Measurements from ENCODE around the gene ANKS6.

ANKS6 gene

DNA sequence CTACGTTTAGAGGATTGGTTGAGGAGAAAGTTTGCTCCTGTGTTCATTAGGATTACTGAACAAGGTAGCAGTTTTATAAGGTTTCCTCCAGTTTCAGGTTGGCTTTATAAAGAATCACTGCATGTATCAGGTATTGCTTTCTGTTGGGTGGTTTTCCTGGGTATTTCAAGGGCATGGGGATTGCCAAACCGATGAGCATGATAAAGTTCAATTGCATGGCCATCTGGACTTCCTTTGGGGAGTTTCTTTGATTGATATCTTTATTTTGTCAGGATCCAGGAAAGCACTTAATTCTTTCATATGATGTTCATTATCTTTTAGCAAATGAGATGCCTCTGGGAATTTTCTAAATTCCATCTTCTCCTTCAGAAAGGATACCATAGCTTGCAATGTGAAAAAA is 77.3 kb downstream of the ANKS6 start:
- TF ChIP-seq, protein P1, sequence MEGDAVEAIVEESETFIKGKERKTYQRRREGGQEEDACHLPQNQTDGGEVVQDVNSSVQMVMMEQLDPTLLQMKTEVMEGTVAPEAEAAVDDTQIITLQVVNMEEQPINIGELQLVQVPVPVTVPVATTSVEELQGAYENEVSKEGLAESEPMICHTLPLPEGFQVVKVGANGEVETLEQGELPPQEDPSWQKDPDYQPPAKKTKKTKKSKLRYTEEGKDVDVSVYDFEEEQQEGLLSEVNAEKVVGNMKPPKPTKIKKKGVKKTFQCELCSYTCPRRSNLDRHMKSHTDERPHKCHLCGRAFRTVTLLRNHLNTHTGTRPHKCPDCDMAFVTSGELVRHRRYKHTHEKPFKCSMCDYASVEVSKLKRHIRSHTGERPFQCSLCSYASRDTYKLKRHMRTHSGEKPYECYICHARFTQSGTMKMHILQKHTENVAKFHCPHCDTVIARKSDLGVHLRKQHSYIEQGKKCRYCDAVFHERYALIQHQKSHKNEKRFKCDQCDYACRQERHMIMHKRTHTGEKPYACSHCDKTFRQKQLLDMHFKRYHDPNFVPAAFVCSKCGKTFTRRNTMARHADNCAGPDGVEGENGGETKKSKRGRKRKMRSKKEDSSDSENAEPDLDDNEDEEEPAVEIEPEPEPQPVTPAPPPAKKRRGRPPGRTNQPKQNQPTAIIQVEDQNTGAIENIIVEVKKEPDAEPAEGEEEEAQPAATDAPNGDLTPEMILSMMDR (IDR thresholded peaks at IDR 0.05; ENCODE audit: insufficient read depth, low read length, missing control alignments), result no peak
- CTCF ChIA-PET, result no interaction called here
- POLR2A ChIA-PET, result no interaction called here

DNA sequence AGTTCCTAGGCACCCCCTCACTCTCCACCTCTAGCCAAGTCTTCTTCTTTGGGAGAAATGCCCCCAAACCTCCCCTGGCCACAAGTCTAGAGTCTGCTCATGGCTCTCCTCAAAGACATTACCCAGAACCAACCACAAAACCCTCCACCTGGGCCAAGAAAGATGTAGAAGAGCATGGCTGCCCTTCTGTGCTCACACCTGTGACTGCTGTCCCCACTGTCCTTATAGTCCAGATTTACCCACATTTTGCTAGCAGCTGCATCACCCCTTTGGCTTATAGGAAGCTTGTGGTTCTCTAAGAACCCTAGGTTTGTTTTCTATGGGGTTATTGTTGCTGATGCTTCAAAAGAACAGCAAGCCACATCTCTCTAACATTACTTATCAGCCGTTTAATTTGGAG is 81.5 kb downstream of the ANKS6 start:
- TF ChIP-seq, protein P1 (IDR thresholded peaks at IDR 0.05; ENCODE audit: insufficient read depth, low read length, missing control alignments), result no peak
- POLR2A ChIA-PET, result no interaction called here
- CTCF ChIA-PET, result interaction anchor here (1.2 to 1.5 kb wide), 2 partner anchors 8 to 12 kb away, joined by 3 read pairs; no protein-coding TSS in a partner anchor
- H3K4me3 ChIP-seq (ENCODE audit: low read depth, low read length), result no peak overlapping the region
- no peak for DNase-seq (ENCODE audit: low read depth, low spot score)

More for the DNA sequence above, 77.3 kb downstream of the ANKS6 start:
- no peak for DNase-seq (ENCODE audit: low read depth, low spot score)
- H3K4me3 ChIP-seq (ENCODE audit: low read depth, low read length), result no peak overlapping the region

DNA sequence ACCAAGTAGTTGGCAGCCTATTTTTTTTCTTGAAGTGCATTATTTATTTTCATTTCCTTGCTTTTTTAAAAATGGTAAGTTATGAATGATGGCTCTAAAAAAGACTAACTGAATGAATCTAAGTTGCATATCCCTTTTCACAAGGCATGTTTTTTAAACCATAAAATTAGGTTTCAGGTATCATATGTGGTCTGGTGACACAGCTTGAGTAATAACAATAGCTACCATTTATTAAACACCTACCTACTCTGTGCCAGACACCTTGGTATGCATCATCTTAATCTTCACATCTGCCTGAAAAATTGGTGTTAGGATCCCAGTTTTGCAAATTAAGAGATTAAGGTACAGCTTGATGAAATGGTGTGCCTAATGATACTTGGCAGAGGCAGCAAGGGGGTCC is 83.4 kb downstream of the ANKS6 start:
- CTCF ChIA-PET, result interaction anchor here (1.0 kb wide), 1 partner anchor 79 kb away, joined by 3 read pairs; no protein-coding TSS in a partner anchor
- no peak for DNase-seq (ENCODE audit: low read depth, low spot score)
- TF ChIP-seq, protein P1 (IDR thresholded peaks at IDR 0.05; ENCODE audit: insufficient read depth, low read length, missing control alignments), result no peak
- H3K4me3 ChIP-seq (ENCODE audit: low read depth, low read length), result no peak overlapping the region
- POLR2A ChIA-PET, result no interaction called here

DNA sequence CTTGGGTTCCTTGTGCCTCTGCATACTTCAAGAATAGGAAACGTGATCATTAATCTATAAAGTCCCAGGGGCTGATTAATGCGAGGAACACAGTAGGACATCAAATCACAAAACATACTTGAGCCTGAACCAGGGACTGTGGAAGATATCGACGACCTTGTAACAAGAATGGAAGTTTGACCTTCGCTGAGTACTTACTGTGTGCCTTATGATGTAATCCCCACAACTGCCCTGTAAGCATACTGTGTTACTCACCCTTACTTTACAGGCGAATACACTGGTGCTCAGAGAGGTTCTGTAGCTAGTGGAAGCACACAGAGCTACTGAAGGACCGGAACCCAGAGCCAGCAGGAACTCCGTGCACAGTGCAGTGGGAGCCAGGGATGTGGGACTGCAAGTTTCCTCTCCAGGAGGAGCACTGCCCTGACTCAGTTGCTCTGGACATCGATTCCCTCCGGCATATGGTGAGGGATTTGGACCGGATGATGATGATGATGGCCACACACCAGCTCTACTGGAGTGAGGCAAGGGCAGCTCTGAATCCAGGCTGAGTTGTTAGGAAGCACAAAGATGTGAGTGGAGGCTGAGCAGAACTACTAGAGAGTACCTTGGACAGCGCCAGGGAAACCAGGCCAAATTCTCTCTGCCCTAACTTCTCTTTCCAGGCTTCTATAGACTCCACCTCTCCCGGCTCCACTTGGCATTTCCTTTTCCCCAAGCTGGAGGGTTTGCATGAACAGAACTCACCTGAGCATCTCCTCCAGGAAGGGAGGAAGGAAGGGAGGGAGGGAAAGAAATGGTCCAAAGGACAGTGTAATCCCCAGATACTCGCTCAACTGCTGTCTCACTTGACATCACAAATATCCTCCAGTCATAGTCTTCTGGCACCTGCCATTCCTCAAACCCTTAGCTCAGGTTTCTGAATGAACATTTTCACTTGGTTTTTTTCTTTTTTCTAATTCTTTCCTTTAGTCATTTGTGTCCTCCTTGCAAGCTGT is 86.1 kb downstream of the ANKS6 start:
- TF ChIP-seq, protein P1 (IDR thresholded peaks at IDR 0.05; ENCODE audit: insufficient read depth, low read length, missing control alignments), result no peak
- CTCF ChIA-PET, result interaction anchor here (1.1 to 1.5 kb wide), 2 partner anchors 64 to 66 kb away, joined by 3 read pairs; no protein-coding TSS in a partner anchor
- POLR2A ChIA-PET, result no interaction called here
- no peak overlapping the region for H3K4me3 ChIP-seq (ENCODE audit: low read depth, low read length)
- no peak for DNase-seq (ENCODE audit: low read depth, low spot score)

DNA sequence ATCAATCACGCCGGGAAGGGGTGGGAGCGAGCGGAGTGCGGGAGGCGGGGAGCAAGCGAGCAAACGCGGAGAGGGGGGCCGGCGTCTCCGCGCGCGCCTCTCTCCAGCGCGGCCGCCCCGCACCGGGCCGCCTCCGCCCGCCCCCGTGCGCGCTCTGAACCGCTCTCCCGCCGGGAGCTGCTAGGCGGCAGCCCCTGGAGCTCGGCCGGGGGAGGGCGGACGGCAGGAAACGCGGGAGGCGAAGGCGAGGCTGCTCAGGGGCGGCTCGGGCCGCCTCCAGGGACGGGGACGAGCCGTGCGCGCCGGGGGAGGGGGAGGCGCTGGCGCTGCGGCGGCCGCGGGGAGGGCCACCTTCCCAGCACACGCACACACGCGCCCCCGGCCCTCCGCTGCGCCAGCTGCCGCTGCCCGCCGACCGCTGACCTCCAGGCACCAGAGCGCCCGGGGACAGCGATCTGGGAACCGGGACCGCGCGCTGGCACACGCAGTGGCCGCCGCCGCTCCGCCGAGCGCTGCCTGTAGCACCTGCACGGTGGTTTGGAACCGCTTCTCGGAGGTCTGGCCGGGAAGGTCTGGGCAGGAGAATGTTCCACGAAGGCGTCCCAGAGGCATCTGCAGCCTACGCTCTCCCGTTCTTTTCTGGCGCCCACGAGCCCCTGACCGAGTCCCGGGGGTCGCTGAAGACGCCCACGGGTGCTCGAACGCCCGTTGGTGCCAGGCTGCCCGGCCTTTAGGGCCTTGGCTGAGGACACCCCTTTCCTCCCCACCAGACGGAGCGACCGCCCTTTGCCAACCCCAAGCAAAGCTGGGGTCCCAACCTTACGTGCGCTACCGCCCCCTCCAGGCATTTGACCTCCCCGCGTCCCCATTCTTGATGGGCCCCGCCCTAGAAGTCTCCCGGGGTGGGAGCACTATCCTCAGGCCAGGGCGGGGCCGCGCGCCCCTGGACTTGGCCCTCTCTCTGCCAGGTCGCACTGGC is 87.1 kb downstream of the ANKS6 start, which contains the start of gene GABBR2:
Gene GABBR2, minus strand, starts transcription at position 3 of the 979 bp plus-strand sequence. CDS start 198 bp downstream, outside the sequence.
- TF ChIP-seq, protein P1 (IDR thresholded peaks at IDR 0.05; ENCODE audit: insufficient read depth, low read length, missing control alignments), result no peak
- no peak for DNase-seq (ENCODE audit: low read depth, low spot score)
- ChIA-PET POLR2A (no interaction called here), CTCF (interaction anchor here (1.4 kb wide), 1 partner anchor 67 kb away, joined by 3 read pairs; no protein-coding TSS in a partner anchor)
- peak within 1 kb of the TSS; percentile 47 for H3K4me3 ChIP-seq (ENCODE audit: low read depth, low read length)
